Sigmoid colon (tissue), 7 donors: ENCODE measurements around the gene CCL15. TPM values are rescaled to one million over a fixed set of nuclear protein-coding genes. Genes with fewer than 3 reads are reported as not detected.

Source experiments
- DNase-seq: peaks from one replicate; pipeline ENCODE4 v3.0.0-alpha.2; 2019
- H3K27ac ChIP-seq, 4 donors: fragments of 200-600 bp; sonication (generic); one replicate each; pipeline ENCODE4 v1.5.1; 2016 to 2019; ENCODE audit warnings: mild to moderate bottlenecking in 1 of 4
- H3K27me3 ChIP-seq, 3 donors: fragments of 200-600 bp; sonication (generic); one replicate each; pipeline ENCODE4 v1.5.1; 2019; ENCODE audit warnings: mild to moderate bottlenecking in 1 of 3
- H3K36me3 ChIP-seq, 4 donors: fragments of 200-600 bp; sonication (generic); one replicate each; pipeline ENCODE4 v1.5.1; 2016 to 2019
- H3K4me1 ChIP-seq, 4 donors: fragments of 200-600 bp; sonication (generic); one replicate each; pipeline ENCODE4 v1.5.1; 2017 to 2019
- H3K4me3 ChIP-seq, 4 donors: fragments of 200-600 bp; sonication (generic); one replicate each; pipeline ENCODE4 v1.5.1; 2017 to 2019; ENCODE audit warnings: mild to moderate bottlenecking in 2 of 4, moderate library complexity in 1 of 4
- H3K9me3 ChIP-seq, 4 donors: fragments of 200-600 bp in 3 of 4; sonication (generic) in 3 of 4; one replicate each; pipeline versions ENCODE4 v1.5.1 to v1.6.1; 2013 to 2019
- CTCF ChIP-seq, 4 experiments: fragments of 450-650 bp in 3 of 4; fragments of 200-600 bp in 1 of 4; IDR thresholded peaks; one replicate each; pipeline ENCODE4 v1.5.1; 2016 to 2019; ENCODE audit warnings: antibody characterized with exemption in 4 of 4, mild to moderate bottlenecking in 3 of 4, moderate library complexity in 2 of 4
- EP300 ChIP-seq, 4 donors: sonication (generic); formaldehyde crosslinking; IDR thresholded peaks; one replicate each; pipeline ENCODE4 v1.6.1; 2017; ENCODE audit warnings: antibody characterized with exemption in 4 of 4
- POLR2A ChIP-seq, 2 donors: fragments of 450-650 bp; IDR thresholded peaks; one replicate each; pipeline ENCODE4 v1.6.1; 2016; ENCODE audit warnings: antibody characterized with exemption in 2 of 2, mild to moderate bottlenecking in 2 of 2, moderate library complexity in 2 of 2
- POLR2AphosphoS5 ChIP-seq, 4 donors: sonication (generic); formaldehyde crosslinking; IDR thresholded peaks; one replicate each; pipeline ENCODE4 v1.6.1; 2017; ENCODE audit warnings: antibody characterized with exemption in 4 of 4
- WGBS, 2 donors: extraction: QIAGEN DNeasy Blood & Tissue Kit; methylation state at CpG; one replicate each; pipeline ENCODE4 v1.1.7; 2013; 5-methylcytosine and 5-hydroxymethylcytosine counted together
- intact Hi-C: fragments of 100-400 bp; cut with DNase I; formaldehyde crosslinking; loops from one replicate; pipeline ENCODE4 v1.15.1; 2023
- polyA plus RNA-seq, 3 donors: library from polyadenylated mRNA; stranded (reverse); fragments of 200-250 nt; gene quantifications; one replicate each; pipeline ENCODE4 v1.2.3, GENCODE V29; 2013
- total RNA-seq, 4 donors: library from RNA; depleted of rRNA; stranded (reverse); fragments of >200 nt; gene quantifications; one replicate each; pipeline ENCODE4 v1.1.0, GENCODE V29; 2016
- donor health status: healthy with polysubstance abuse.
- donor health status: Bipolar disorder and iron deficiency.
- donor health status: healthy.

Gene CCL15
- total RNA-seq (not detected), polyA plus RNA-seq (10 to 100 TPM; 30.1 to 37.2 (median 33.7) TPM)

GRCh38 chr17:36001110-36001771, at the start of gene CCL15:
Gene CCL15, minus strand, starts transcription at chr17:36001553. Its CDS starts 61 bp downstream, at chr17:36001492.
- H3K27ac ChIP-seq: no peak within 1 kb of the TSS
- H3K27me3 ChIP-seq: peaks cover 0 to 7% (median 0%) of the 10 kb centered on the region in 3 donors
- H3K4me1 ChIP-seq: peaks cover 0 to 6% (median 0%) of the 10 kb centered on the region in 4 donors
- H3K36me3 ChIP-seq: no peaks in the 10 kb centered on the region
- WGBS, 2 donors: 10 to 59% methylated on average over 6 of the region's 6 CpGs
- intact Hi-C loops: no loop called here
- no peaks in the 10 kb centered on the region for H3K9me3 ChIP-seq
- DNase-seq: no peak
- no peak for TF ChIP-seq POLR2AphosphoS5 (IDR thresholded peaks at IDR 0.05)
- peak in 1 of 2 donors; percentile 33 for TF ChIP-seq POLR2A (IDR thresholded peaks at IDR 0.05)
- H3K4me3 ChIP-seq: no peak within 1 kb of the TSS

- Histone ChIP-seq H3K9me3 (peaks cover 0 to 8% (median 2%) of the 10 kb centered on the region in 4 donors), H3K27ac (no peak overlapping the region), H3K4me3 (no peak overlapping the region), H3K27me3 (no peaks in the 10 kb centered on the region), H3K36me3 (no peaks in the 10 kb centered on the region), H3K4me1 (no peaks in the 10 kb centered on the region)
- TF ChIP-seq CTCF (IDR thresholded peaks at IDR 0.05): no peak
- no peak for TF ChIP-seq POLR2AphosphoS5 (IDR thresholded peaks at IDR 0.05)
- no peak for TF ChIP-seq POLR2A (IDR thresholded peaks at IDR 0.05)
- TF ChIP-seq EP300 (IDR thresholded peaks at IDR 0.05): no peak
- 95 to 98% methylated on average over 2 of the region's 2 CpGs for WGBS, 2 donors
- intact Hi-C loops: no loop called here
- DNase-seq: no peak
These were observed 48.3 kb upstream of the CCL15 start for GRCh38 chr17:36049643-36050042.

GRCh38 chr17:36048066-36048465, 46.7 kb upstream of the CCL15 start:
- Histone ChIP-seq H3K4me1 (no peaks in the 10 kb centered on the region), H3K27me3 (no peaks in the 10 kb centered on the region), H3K9me3 (peaks cover 0 to 8% (median 2%) of the 10 kb centered on the region in 4 donors), H3K27ac (no peak overlapping the region), H3K4me3 (no peak overlapping the region), H3K36me3 (no peaks in the 10 kb centered on the region)
- WGBS, 2 donors: 90 to 93% methylated on average over 2 of the region's 2 CpGs
- no peak for TF ChIP-seq CTCF (IDR thresholded peaks at IDR 0.05)
- TF ChIP-seq EP300 (IDR thresholded peaks at IDR 0.05): no peak
- TF ChIP-seq POLR2AphosphoS5 (IDR thresholded peaks at IDR 0.05): no peak
- no peak for TF ChIP-seq POLR2A (IDR thresholded peaks at IDR 0.05)
- intact Hi-C loops: no loop called here
- DNase-seq: no peak

GRCh38 chr17:36036235-36036634, 34.9 kb upstream of the CCL15 start:
- H3K36me3 ChIP-seq: no peaks in the 10 kb centered on the region
- DNase-seq: no peak
- 76 to 83% methylated on average over 4 of the region's 4 CpGs for WGBS, 2 donors
- TF ChIP-seq CTCF (IDR thresholded peaks at IDR 0.05) (no peak), POLR2A (IDR thresholded peaks at IDR 0.05) (no peak), EP300 (IDR thresholded peaks at IDR 0.05) (no peak), POLR2AphosphoS5 (IDR thresholded peaks at IDR 0.05) (no peak)
- H3K9me3 ChIP-seq: no peaks in the 10 kb centered on the region
- H3K27me3 ChIP-seq: peaks cover 0 to 3% (median 0%) of the 10 kb centered on the region in 3 donors
- H3K4me1 ChIP-seq: no peaks in the 10 kb centered on the region
- no peak overlapping the region for H3K27ac ChIP-seq
- no peak overlapping the region for H3K4me3 ChIP-seq
- intact Hi-C loops: no loop called here

GRCh38 chr17:36034127-36034526, 32.8 kb upstream of the CCL15 start:
- intact Hi-C loops: no loop called here
- 36 to 66% methylated on average over 3 of the region's 3 CpGs for WGBS, 2 donors
- H3K27ac ChIP-seq: no peak overlapping the region
- TF ChIP-seq EP300 (IDR thresholded peaks at IDR 0.05): no peak
- TF ChIP-seq POLR2A (IDR thresholded peaks at IDR 0.05): no peak
- TF ChIP-seq CTCF (IDR thresholded peaks at IDR 0.05): no peak
- TF ChIP-seq POLR2AphosphoS5 (IDR thresholded peaks at IDR 0.05): no peak
- H3K27me3 ChIP-seq: peaks cover 0 to 3% (median 0%) of the 10 kb centered on the region in 3 donors
- no peaks in the 10 kb centered on the region for H3K36me3 ChIP-seq
- no peak for DNase-seq
- H3K4me1 ChIP-seq: no peaks in the 10 kb centered on the region
- no peak overlapping the region for H3K4me3 ChIP-seq
- H3K9me3 ChIP-seq: no peaks in the 10 kb centered on the region
